ENCODE measurements around the gene PTPN12.

GRCh38 chr7:77525231-77525630, 11.9 kb upstream of the PTPN12 start:
- TF ChIP-seq CTCF (IDR thresholded peaks at IDR 0.05) (no peak), EZH2 (IDR thresholded peaks at IDR 0.05) (no peak), EZH2phosphoT487 (IDR thresholded peaks at IDR 0.05) (no peak)

Measured in neural progenitor cell (in vitro differentiated cells).